ENCODE data around the gene BCAS3. TPM values are rescaled to one million over a fixed set of nuclear protein-coding genes. Genes with fewer than 3 reads are reported as not detected.

Gene BCAS3
- total RNA-seq, 1 donor from 2014 or later: 14.5 TPM

DNA sequence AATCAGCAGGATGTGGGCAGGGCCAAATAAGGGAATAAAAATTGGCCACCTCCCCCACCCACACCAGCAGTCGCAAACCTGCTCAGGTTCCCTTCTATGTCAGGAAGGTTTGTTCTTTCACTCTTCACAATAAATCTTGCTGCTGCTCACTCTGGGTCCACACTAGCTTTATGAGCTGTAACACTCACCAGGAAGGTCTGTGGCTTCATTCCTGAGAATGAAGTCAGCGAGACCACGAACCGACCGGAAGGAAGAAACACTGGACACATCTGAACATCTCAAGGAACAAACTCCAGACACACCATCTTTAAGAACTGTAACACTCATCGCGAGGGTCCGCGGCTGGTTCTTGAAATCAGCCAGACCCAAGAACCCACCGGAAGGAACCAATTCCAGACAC, 606.5 kb downstream of the BCAS3 start:
- peak overlapping the region; percentile 15 for H2AFZ ChIP-seq (ENCODE audit: low read depth, low read length)
- no peak overlapping the region for H3K4me3 ChIP-seq (ENCODE audit: insufficient read depth, low read depth, low read length)
- H3K4me1 Mint-ChIP-seq (ENCODE audit: low read depth, unreplicated experiment): peaks cover 37% of the 10 kb centered on the region
- no peaks in the 10 kb centered on the region for H3K27me3 ChIP-seq (ENCODE audit: insufficient read depth, low read length)
- peak; percentile 86 for DNase-seq (ENCODE audit: low read depth)
- no peaks in the 10 kb centered on the region for H3K27me3 Mint-ChIP-seq (ENCODE audit: low read depth, unreplicated experiment)
- no peaks in the 10 kb centered on the region for H4K20me1 ChIP-seq (ENCODE audit: insufficient read depth, low read length)
- peaks cover 31% of the 10 kb centered on the region for H3K4me1 ChIP-seq (ENCODE audit: insufficient read depth, low read length)
- H3K9ac ChIP-seq (ENCODE audit: low read length): peak overlapping the region; percentile 39
- peak; percentile 59 for FAIRE-seq
- no peaks in the 10 kb centered on the region for H3K9me3 ChIP-seq (ENCODE audit: insufficient read depth, low read depth, low read length)
- no peak overlapping the region for H3K4me3 Mint-ChIP-seq (ENCODE audit: unreplicated experiment)
- H3K79me2 ChIP-seq (ENCODE audit: insufficient read depth, low read length): no peaks in the 10 kb centered on the region
- H3K9me3 Mint-ChIP-seq (ENCODE audit: unreplicated experiment): peaks cover 5% of the 10 kb centered on the region
- no peaks in the 10 kb centered on the region for H3K36me3 Mint-ChIP-seq (ENCODE audit: low read depth, unreplicated experiment)
- peak overlapping the region; percentile 61 for H3K4me2 ChIP-seq (ENCODE audit: low read length)
- TF ChIP-seq EZH2 (IDR thresholded peaks at IDR 0.05; ENCODE audit: insufficient read depth, low read length): no peak
- TF ChIP-seq, protein P1, sequence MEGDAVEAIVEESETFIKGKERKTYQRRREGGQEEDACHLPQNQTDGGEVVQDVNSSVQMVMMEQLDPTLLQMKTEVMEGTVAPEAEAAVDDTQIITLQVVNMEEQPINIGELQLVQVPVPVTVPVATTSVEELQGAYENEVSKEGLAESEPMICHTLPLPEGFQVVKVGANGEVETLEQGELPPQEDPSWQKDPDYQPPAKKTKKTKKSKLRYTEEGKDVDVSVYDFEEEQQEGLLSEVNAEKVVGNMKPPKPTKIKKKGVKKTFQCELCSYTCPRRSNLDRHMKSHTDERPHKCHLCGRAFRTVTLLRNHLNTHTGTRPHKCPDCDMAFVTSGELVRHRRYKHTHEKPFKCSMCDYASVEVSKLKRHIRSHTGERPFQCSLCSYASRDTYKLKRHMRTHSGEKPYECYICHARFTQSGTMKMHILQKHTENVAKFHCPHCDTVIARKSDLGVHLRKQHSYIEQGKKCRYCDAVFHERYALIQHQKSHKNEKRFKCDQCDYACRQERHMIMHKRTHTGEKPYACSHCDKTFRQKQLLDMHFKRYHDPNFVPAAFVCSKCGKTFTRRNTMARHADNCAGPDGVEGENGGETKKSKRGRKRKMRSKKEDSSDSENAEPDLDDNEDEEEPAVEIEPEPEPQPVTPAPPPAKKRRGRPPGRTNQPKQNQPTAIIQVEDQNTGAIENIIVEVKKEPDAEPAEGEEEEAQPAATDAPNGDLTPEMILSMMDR (IDR thresholded peaks at IDR 0.05; ENCODE audit: insufficient read depth, low read depth, low read length): no peak
- peak overlapping the region; percentile 48 for H3K27ac ChIP-seq (ENCODE audit: low read depth, low read length)
- H3K27ac Mint-ChIP-seq (ENCODE audit: unreplicated experiment): peak overlapping the region; percentile 70
- H3K36me3 ChIP-seq (ENCODE audit: insufficient read depth, low read length): no peaks in the 10 kb centered on the region

GRCh38 chr17:61284746-61285145, 607.1 kb downstream of the BCAS3 start:
- Mint-ChIP-seq H3K27ac (ENCODE audit: unreplicated experiment) (peak overlapping the region; percentile 70), H3K36me3 (ENCODE audit: low read depth, unreplicated experiment) (no peaks in the 10 kb centered on the region), H3K4me3 (ENCODE audit: unreplicated experiment) (no peak overlapping the region), H3K4me1 (ENCODE audit: low read depth, unreplicated experiment) (peaks cover 31% of the 10 kb centered on the region), H3K9me3 (ENCODE audit: unreplicated experiment) (peaks cover 5% of the 10 kb centered on the region), H3K27me3 (ENCODE audit: low read depth, unreplicated experiment) (no peaks in the 10 kb centered on the region)
- peak; percentile 50 for FAIRE-seq
- H4K20me1 ChIP-seq (ENCODE audit: insufficient read depth, low read length): no peaks in the 10 kb centered on the region
- H3K9ac ChIP-seq (ENCODE audit: low read length): peak overlapping the region; percentile 39
- H3K4me3 ChIP-seq (ENCODE audit: insufficient read depth, low read depth, low read length): no peak overlapping the region
- H3K4me2 ChIP-seq (ENCODE audit: low read length): peak overlapping the region; percentile 61
- H3K36me3 ChIP-seq (ENCODE audit: insufficient read depth, low read length): no peaks in the 10 kb centered on the region
- no peak overlapping the region for H2AFZ ChIP-seq (ENCODE audit: low read depth, low read length)
- no peaks in the 10 kb centered on the region for H3K9me3 ChIP-seq (ENCODE audit: insufficient read depth, low read depth, low read length)
- no peak for DNase-seq (ENCODE audit: low read depth)
- no peaks in the 10 kb centered on the region for H3K27me3 ChIP-seq (ENCODE audit: insufficient read depth, low read length)
- H3K4me1 ChIP-seq (ENCODE audit: insufficient read depth, low read length): peaks cover 27% of the 10 kb centered on the region
- no peaks in the 10 kb centered on the region for H3K79me2 ChIP-seq (ENCODE audit: insufficient read depth, low read length)
- TF ChIP-seq, protein P1 (IDR thresholded peaks at IDR 0.05; ENCODE audit: insufficient read depth, low read depth, low read length): no peak
- TF ChIP-seq EZH2 (IDR thresholded peaks at IDR 0.05; ENCODE audit: insufficient read depth, low read length): no peak
- H3K27ac ChIP-seq (ENCODE audit: low read depth, low read length): peak overlapping the region; percentile 48

GRCh38 chr17:61285526-61286320, 608.1 kb downstream of the BCAS3 start:
- Histone ChIP-seq H3K4me3 (ENCODE audit: insufficient read depth, low read depth, low read length) (no peak overlapping the region), H3K79me2 (ENCODE audit: insufficient read depth, low read length) (no peaks in the 10 kb centered on the region), H4K20me1 (ENCODE audit: insufficient read depth, low read length) (no peaks in the 10 kb centered on the region), H3K36me3 (ENCODE audit: insufficient read depth, low read length) (no peaks in the 10 kb centered on the region), H3K9ac (ENCODE audit: low read length) (peak overlapping the region; percentile 47), H3K27ac (ENCODE audit: low read depth, low read length) (peak overlapping the region; percentile 65), H2AFZ (ENCODE audit: low read depth, low read length) (no peak overlapping the region), H3K4me2 (ENCODE audit: low read length) (peak overlapping the region; percentile 57), H3K9me3 (ENCODE audit: insufficient read depth, low read depth, low read length) (no peaks in the 10 kb centered on the region), H3K27me3 (ENCODE audit: insufficient read depth, low read length) (no peaks in the 10 kb centered on the region), H3K4me1 (ENCODE audit: insufficient read depth, low read length) (peaks cover 27% of the 10 kb centered on the region)
- DNase-seq (ENCODE audit: low read depth) (peak; percentile 78), FAIRE-seq (no peak)
- Mint-ChIP-seq H3K9me3 (ENCODE audit: unreplicated experiment) (peaks cover 5% of the 10 kb centered on the region), H3K27ac (ENCODE audit: unreplicated experiment) (peak overlapping the region; percentile 70), H3K4me3 (ENCODE audit: unreplicated experiment) (no peak overlapping the region), H3K4me1 (ENCODE audit: low read depth, unreplicated experiment) (peaks cover 30% of the 10 kb centered on the region), H3K36me3 (ENCODE audit: low read depth, unreplicated experiment) (no peaks in the 10 kb centered on the region), H3K27me3 (ENCODE audit: low read depth, unreplicated experiment) (no peaks in the 10 kb centered on the region)
- TF ChIP-seq EZH2 (IDR thresholded peaks at IDR 0.05; ENCODE audit: insufficient read depth, low read length): no peak
- TF ChIP-seq, protein P1 (IDR thresholded peaks at IDR 0.05; ENCODE audit: insufficient read depth, low read depth, low read length): no peak
